HG02981 (cell line): Measurements from ENCODE around the gene ENTREP1.

Experiments used
- ATAC-seq: cut with Tn5 transposase; IDR thresholded peaks from one replicate; pipeline ENCODE4 v1.9.1; 2021; ENCODE audit warnings: mild to moderate bottlenecking, moderate library complexity; ENCODE audit not compliant: unreplicated experiment

Gene ENTREP1

GRCh38 chr9:69319324-69320025 lies 5.5 kb upstream of the ENTREP1 start:
- no peak for ATAC-seq

DNA sequence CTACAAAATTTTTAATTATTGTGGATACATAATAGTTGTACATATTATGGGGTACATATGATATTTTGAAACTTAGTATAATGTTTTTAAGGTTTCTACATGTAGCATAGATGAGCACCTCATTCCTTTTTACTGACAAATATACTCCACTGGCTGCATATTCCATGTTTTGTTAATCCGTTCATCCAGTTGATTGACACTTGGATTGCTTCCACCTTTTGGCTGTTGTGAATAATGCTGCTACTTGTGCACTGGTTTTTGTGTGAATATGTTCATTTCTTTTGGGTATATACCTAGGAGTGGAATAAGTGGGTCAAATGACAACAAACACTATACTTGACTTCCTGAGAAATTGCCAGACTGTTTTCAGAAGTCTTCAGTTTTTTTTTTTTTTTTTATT lies 2.8 kb upstream of the ENTREP1 start:
- ATAC-seq, result no peak

DNA sequence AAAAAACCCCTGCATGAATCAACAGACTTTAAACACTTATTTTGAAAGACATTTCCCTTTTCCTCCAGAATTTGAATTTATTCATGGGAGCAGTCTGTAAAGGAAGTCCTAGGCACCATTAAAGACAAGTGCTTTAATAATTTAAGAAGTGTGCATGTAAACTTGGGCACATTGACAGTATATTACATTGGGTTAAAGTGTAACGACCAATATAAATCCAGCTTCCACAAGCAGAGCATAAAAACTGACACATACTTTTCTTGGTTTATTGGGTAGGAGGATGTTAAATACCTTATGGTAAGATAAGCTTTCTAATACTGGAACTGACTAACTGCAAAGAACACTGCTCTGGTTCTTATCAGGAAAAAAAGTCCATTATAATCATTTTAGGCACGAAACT lies 1.2 kb upstream of the ENTREP1 start:
- ATAC-seq, result no peak

DNA sequence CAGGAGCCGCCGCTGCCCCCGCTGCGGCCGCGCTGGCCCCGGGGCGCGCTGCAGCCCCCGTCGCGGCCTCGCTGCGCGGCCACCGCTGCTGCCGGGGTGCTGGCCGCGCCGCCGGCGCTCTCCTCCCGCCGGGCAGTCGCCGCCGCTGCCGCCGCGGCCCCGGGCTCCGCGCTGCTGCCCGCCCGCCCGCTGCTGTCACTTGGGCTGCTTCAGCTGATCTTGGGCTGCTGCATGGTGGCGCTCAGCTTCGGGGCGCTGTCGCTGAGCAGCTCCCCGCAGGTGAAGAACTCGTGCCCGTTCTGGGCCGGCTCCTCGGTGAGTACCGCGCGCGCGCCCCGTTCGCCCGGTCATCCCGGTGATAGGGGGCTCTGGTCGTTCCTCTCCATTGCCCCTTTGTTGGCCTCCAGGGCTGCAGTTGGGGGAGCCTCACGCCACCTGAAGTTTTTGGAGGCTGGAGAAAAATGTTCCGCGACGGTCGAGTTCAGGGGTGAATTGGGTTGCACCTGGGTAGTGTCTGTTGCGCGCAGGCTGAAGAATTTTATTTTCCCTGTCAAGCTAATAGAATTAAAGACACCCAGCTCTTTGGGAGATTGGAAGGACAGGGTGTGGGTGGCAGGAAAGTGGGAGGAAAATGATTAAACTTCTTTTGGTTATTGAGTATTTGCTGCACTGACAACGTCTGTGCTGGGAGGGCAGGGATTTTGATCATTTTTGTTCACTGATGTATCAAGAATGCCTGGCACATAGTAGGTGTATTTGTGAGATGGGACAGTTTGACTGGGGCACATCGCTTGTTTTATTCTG lies 596 bp downstream of the ENTREP1 start:
- ATAC-seq, result peak; percentile 32

GRCh38 chr9:69326261-69326660 lies 1.2 kb downstream of the ENTREP1 start:
- no peak for ATAC-seq

GRCh38 chr9:69330580-69330979 lies 5.6 kb downstream of the ENTREP1 start:
- no peak for ATAC-seq

- ATAC-seq, result no peak
Measured at GRCh38 chr9:69331444-69331843, 6.4 kb downstream of the ENTREP1 start.

DNA sequence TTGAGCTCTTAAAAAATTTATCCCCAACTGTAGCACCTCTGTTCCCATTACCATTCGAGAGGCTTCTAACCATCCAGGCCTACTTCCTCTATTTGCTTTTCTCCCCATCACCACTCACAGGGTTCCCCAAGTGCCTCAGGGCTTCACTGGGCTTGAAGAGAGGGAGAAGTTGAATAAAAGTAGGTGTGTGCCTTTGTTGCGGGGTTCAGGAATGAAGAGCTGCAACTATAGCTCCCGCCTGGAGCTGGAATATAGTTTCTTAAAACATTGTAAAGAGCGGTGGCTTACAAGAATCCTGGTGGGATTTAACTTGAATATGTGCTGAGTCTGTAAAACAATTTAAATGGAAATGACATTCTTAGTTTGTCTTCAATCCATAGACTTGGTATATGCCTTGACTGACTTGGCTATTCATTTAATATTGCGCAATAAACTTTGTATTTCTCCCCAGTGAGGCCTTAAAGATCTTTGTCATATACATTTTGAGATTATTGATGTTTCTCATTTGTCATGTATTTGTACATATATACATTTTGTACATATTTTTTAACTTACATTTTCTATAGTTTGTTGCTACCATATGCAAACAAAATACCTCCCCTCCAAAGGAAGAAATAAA lies 7.2 kb downstream of the ENTREP1 start:
- ATAC-seq, result no peak

- ATAC-seq, result no peak
Measured at GRCh38 chr9:69333716-69334115, 8.7 kb downstream of the ENTREP1 start.

DNA sequence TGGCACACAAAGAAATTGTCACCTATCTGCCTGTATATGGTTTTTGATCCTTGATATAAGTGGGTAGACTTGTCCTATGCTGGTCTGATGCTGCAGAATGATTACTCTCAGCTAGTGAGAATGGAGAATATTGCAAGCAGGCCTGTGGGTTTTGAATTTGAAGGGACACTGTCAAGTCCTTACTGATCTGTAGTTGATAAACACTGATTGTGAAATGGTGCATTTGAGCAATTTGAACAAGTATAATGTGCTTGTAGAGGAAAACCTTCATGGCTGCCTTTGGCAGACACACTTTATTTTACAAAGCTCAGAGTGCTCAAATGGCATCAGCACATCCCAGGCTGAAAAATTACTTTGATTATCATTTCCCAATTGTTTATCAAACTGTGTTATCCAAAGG lies 9.3 kb downstream of the ENTREP1 start:
- ATAC-seq, result no peak

GRCh38 chr9:69339620-69340019 lies 14.6 kb downstream of the ENTREP1 start:
- ATAC-seq, result no peak

DNA sequence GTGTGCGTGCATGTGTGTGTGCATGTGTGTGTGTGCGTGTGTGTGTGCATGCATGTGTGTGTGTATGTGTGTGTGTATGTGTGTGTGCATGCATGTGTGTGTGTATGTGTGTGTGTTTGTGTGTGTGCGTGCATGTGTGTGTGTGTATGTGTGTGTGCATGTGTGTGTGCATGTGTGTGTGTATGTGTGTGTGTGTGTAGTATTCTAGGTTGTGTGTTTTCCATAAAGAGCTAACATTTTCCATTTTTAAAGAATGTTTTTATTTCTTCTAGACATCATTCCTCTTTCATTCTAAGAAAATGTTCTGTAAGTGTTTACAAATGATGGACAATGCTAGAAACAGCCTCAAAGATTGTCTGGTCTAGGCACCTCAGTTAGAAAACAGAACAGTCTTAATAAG lies 15.6 kb downstream of the ENTREP1 start:
- no peak for ATAC-seq

DNA sequence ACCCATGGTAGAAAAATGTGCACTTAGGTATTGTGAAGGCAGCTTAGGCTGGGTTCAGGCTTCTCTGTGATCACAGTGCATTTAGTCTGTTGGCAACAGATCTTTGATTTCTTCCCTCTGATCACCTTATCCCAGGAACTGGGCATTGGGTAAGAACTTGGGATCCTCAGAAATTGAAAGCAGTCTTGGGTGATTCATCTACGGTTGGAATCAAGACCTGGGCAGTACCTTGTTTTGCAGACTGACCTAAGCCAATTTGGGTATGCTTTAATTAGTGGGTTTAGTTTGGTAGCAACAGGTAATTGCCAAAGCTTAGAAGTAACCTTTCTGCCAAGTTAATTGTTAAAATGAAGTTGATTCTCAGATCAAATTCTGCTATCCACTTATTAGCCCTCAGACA lies 17.8 kb downstream of the ENTREP1 start:
- no peak for ATAC-seq

DNA sequence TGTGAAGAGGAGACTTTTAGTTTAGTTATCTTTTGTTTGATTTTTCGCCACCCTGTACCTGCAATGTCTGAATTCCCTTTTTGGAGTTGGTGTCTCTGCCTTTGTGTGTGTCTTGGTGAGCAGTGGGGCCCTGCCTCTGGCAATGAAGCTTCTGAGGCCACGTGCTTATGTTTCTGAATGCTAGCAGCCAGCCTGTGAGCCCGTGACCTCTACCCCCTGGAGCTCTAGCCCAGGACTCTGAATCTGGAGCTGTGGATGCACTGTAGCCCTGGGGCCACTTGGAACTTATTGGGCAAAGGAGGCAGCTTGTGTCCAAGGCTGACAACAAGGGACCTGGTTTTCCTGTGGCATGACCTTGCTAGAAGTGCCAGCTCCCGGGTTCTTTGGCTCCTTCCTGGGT lies 19.4 kb downstream of the ENTREP1 start:
- ATAC-seq, result no peak

- no peak for ATAC-seq
Measured at GRCh38 chr9:69346596-69347390, 21.8 kb downstream of the ENTREP1 start.

DNA sequence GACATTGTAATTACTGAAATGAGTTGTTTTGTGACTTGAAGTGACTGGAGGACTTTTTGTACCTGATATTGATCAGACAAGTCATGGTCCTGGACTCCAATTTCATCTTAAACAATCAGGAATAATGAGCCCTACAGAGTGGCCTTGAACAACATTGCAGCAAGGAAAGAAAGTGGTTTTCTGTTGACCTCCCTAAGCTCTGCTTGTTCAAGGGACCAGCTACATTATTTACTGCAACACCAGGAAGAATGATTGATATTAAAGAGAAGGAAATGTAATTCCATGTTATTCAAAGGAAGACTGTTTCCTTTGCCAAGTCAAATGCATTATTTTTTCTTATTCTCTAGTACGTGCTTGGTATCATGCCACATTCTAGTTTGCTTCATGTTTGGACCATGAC lies 22.6 kb downstream of the ENTREP1 start:
- no peak for ATAC-seq

DNA sequence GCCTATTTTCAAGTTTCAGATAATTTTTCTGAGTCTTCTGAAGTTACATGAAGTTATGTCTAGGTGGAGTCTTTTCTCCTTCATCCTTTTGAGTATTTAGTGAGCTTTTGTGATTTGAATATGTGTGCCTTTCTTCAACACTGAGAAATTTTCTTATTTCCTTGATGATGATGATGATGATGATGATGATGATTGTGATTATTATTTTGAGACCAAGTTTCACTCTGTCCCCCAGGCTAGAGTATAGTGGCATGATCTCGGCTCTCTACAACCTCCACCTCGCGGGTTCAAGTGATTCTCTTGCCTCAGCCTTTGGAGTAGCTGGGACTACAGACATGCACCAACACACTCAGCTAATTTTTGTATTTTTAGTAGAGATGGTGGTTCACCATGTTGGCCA lies 26.2 kb downstream of the ENTREP1 start:
- ATAC-seq, result no peak

- ATAC-seq, result no peak
Measured at GRCh38 chr9:69355232-69355631, 30.2 kb downstream of the ENTREP1 start.

DNA sequence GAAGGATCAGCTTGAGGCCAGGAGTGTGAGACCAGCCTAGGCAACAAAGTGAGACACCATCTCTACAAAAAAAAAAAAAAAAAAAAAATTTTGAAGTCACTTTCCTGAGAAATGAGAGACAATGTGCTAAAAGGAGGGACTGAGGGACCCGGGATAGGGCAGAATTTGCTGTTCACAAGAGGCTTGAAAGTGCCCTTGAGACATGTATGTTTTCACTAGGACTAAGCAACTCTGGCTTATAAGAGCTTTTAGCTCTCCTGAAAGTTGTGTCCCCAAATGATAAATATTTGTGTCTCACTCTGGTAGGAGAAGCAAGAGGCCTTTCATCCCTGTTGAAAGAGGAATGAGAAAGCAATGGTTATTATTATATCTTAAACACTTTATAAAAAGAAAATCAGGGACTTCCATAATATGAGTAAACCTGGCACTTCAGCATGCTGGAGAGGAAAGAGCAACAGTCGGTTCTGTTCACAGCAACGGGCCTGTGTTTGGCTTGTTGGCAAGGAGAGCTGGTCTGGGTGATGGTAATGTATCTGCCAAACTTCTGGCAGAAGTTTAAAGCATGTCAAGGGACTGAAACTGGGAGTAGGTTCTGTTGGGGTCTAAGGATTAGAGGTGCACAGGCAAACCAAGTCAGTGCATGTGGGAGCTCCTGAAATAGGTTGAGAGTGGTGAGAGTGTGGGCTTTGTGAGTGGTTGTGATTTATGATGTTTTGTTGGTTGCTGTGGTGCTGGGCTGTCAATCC lies 32.2 kb downstream of the ENTREP1 start:
- no peak for ATAC-seq

DNA sequence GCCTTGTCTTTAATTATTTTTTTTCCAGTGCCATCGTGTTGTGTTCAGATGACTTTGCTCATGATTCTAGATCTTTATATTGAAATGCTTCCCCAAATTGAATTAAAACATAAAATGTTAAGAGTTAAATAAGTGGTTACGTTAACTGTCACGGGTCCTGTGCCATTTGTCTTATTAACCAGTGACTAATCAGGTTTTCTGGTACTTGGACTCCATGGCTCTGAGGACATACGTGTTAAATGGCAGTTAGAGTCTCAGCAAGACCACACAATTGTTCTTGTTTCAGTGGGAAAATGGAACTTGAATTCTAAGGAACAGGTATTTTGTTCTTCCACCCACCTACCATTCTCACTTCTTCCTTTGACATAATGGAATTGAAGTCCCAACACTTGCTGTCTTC lies 32.8 kb downstream of the ENTREP1 start:
- no peak for ATAC-seq

DNA sequence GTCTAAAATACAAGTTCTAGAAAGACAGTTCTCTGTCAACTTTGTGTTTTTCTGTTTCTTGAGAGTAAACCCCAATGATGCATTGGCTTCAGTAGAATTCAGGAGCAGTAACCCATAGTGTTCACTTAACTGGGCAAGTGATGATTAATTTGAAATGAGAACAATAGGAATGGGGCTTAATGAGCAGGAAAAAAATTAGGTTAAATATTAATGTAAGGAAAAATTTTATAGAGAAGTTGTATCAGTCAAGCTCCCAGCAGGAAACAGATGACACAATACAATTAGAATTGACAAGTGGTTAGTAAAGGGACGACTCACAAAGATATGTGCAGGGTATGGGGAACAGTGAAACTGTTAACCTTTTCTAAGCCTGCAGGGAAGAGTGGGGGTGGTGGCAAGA lies 38.2 kb downstream of the ENTREP1 start:
- ATAC-seq, result no peak
